ENCODE data around the gene PTPRG.

- TF ChIP-seq CTCF (conservative IDR thresholded peaks at IDR 0.05; ENCODE audit: low read depth, low read length) (no peak), EZH2 (IDR thresholded peaks at IDR 0.05; ENCODE audit: low read length, unreplicated experiment) (no peak)
Measured at GRCh38 chr3:61803983-61804382, 242.6 kb downstream of the PTPRG start.

Data from PC-3 (cell line).